K562 (cell line): ENCODE measurements around the gene MCC. TPM values are rescaled to one million over a fixed set of nuclear protein-coding genes. Genes with fewer than 3 reads are reported as not detected.

Experiments
- ATAC-seq: fragments of 200-7000 bp; cut with Tn5 transposase; 3 replicates; pipeline ENCODE4 v1.9.1; 2020; ENCODE audit warnings: moderate library complexity
- BruUV-seq: library from RNA; stranded (reverse); fragments of 400-500 nt; replicated peaks from 2 replicates; lab custom pipeline; 2021; lab: Mats Ljungman, UMichigan
- CTCF ChIA-PET: fragments of 300-600 bp; formaldehyde crosslinking; extraction: SDS; loops from one replicate; lab custom pipeline; 2021; ENCODE audit warnings: low intra/inter-chr PET ratio; lab: Yijun Ruan, JAX
- POLR2A ChIA-PET: fragments of 300-600, 350-650 bp; sonication (Branson Sonifier 250); formaldehyde crosslinking; extraction: SDS; loops from one replicate; lab custom pipeline; 2021; ENCODE audit warnings: antibody characterized with exemption, inconsistent platforms; lab: Yijun Ruan, JAX
- DNase-seq, 4 experiments: peaks; one replicate each; pipeline versions ENCODE4 v3.0.0 to v3.0.0-alpha.2; 2011 to 2018; ENCODE audit warnings: low spot score in 3 of 4, mixed read lengths in 3 of 4; ENCODE audit errors: extremely low read depth in 1 of 4
- FAIRE-seq: peaks from 2 replicates; lab custom pipeline; 2011; peaks lifted over from hg19 to GRCh38; lab: Jason Lieb, UNC
- H2AFZ ChIP-seq: 2 replicates; pipeline ENCODE4 v1.6.0; 2011; ENCODE audit warnings: low read depth, low read length, control low read depth, inconsistent platforms
- H3K27ac ChIP-seq: fragments of 200-600 bp; 3 replicates; pipeline ENCODE4 v1.8.0; 2011; ENCODE audit warnings: low read depth, mild to moderate bottlenecking, control low read depth, inconsistent platforms, low read length, moderate library complexity, mixed read lengths; ENCODE audit errors: extremely low read depth
- H3K27me3 ChIP-seq, 2 experiments: fragments of 300-600 bp in 1 of 2; 2 replicates in 1 of 2; 3 replicates in 1 of 2; pipeline versions ENCODE4 v1.6.0 to v1.8.0; 2011; ENCODE audit warnings: inconsistent platforms in 2 of 2, low read length in 2 of 2, mild to moderate bottlenecking in 1 of 2, mixed read lengths in 1 of 2, moderate library complexity in 1 of 2; ENCODE audit not compliant: control insufficient read depth in 2 of 2, insufficient read depth in 2 of 2
- H3K36me3 ChIP-seq: fragments of 300-600 bp; 3 replicates; pipeline ENCODE4 v1.8.0; 2011; ENCODE audit warnings: mild to moderate bottlenecking, low read length, inconsistent platforms; ENCODE audit not compliant: control insufficient read depth, insufficient read depth
- H3K4me1 ChIP-seq, 2 experiments: fragments of 200-600 bp in 1 of 2; replicated peaks in 1 of 2; 2 replicates in 1 of 2; 3 replicates in 1 of 2; pipeline versions ENCODE4 v1.5.1 to v1.8.0; 2011; ENCODE audit warnings: inconsistent platforms in 2 of 2, low read length in 2 of 2, mild to moderate bottlenecking in 1 of 2, mixed read lengths in 1 of 2, moderate library complexity in 1 of 2; ENCODE audit not compliant: control insufficient read depth in 2 of 2, insufficient read depth in 2 of 2
- H3K4me2 ChIP-seq: 2 replicates; pipeline ENCODE4 v1.6.1; 2011; ENCODE audit warnings: low read length, control low read depth, inconsistent platforms, mixed read lengths; ENCODE audit not compliant: insufficient read depth
- H3K4me3 ChIP-seq: fragments of 200-600 bp; sonication (generic), shearing (Covaris generic); 2 replicates; pipeline ENCODE4 v1.5.1; 2016; ENCODE audit warnings: control low read depth, inconsistent platforms
- H3K79me2 ChIP-seq: fragments of 200-600 bp; 3 replicates; pipeline ENCODE4 v1.8.0; 2011; ENCODE audit warnings: low read length, inconsistent platforms; ENCODE audit not compliant: control insufficient read depth, insufficient read depth
- H3K9ac ChIP-seq, 2 experiments: 2 replicates each; pipeline versions ENCODE4 v1.6.0 to v1.6.1; 2011; ENCODE audit warnings: low read depth in 2 of 2, low read length in 2 of 2, control low read depth in 1 of 2, inconsistent platforms in 1 of 2, mild to moderate bottlenecking in 1 of 2, mixed read lengths in 1 of 2; ENCODE audit not compliant: insufficient read depth in 1 of 2
- H3K9me1 ChIP-seq: one replicate; pipeline ENCODE4 v1.6.0; 2011; ENCODE audit warnings: inconsistent platforms, mild to moderate bottlenecking, low read length, moderate library complexity; ENCODE audit not compliant: control insufficient read depth, insufficient read depth
- H3K9me3 ChIP-seq: replicated peaks from 2 replicates; pipeline ENCODE4 v1.5.1; 2011; ENCODE audit warnings: low read depth, low read length, inconsistent platforms; ENCODE audit not compliant: control insufficient read depth, insufficient read depth
- H4K20me1 ChIP-seq: replicated peaks from 2 replicates; pipeline ENCODE4 v1.6.1; 2011; ENCODE audit warnings: low read length, inconsistent platforms, mixed read lengths; ENCODE audit not compliant: control insufficient read depth, insufficient read depth
- ARNT ChIP-seq, 2 experiments: fragments of 450-650 bp; IDR thresholded peaks; 2 replicates each; pipeline ENCODE4 v1.6.1; 2016; ENCODE audit warnings: mild to moderate bottlenecking in 1 of 2
- CBFA2T3 ChIP-seq: fragments of 450-650 bp; IDR thresholded peaks from 2 replicates; pipeline ENCODE4 v1.6.1; 2017
- CHD1 ChIP-seq: fragments of 200-600 bp; sonication (generic); IDR thresholded peaks from one replicate; pipeline ENCODE4 v1.6.1; 2012; ENCODE audit warnings: mild to moderate bottlenecking, moderate library complexity, low read length, inconsistent platforms
- CREM ChIP-seq: IDR thresholded peaks from 2 replicates; pipeline ENCODE4 v1.6.1; 2014; ENCODE audit warnings: antibody characterized with exemption, low read depth
- CXXC5 ChIP-seq: fragments of 250-450 bp; sonication (Bioruptor Pico); IDR thresholded peaks from 2 replicates; pipeline ENCODE4 v1.8.0; 2022; ENCODE audit warnings: inconsistent platforms, mild to moderate bottlenecking, moderate library complexity
- DPF2 ChIP-seq: fragments of 450-650 bp; IDR thresholded peaks from 2 replicates; pipeline ENCODE4 v1.6.1; 2016
- EZH2 ChIP-seq: IDR thresholded peaks from 2 replicates; pipeline ENCODE4 v1.6.1; 2012; ENCODE audit warnings: low read depth, mild to moderate bottlenecking, inconsistent platforms, low read length, borderline replicate concordance
- GATAD2B ChIP-seq: fragments of 450-650 bp; IDR thresholded peaks from 2 replicates; pipeline ENCODE4 v1.6.1; 2017; ENCODE audit warnings: mild to moderate bottlenecking, borderline replicate concordance
- HMG20A ChIP-seq: fragments of 450-650 bp; formaldehyde crosslinking; conservative IDR thresholded peaks from 2 replicates; pipeline ENCODE4 v1.4.0; 2020; ENCODE audit warnings: mild to moderate bottlenecking, mixed read lengths
- KDM1A ChIP-seq, 2 experiments: fragments of 450-650 bp; IDR thresholded peaks; 2 replicates each; pipeline ENCODE4 v1.6.1; 2016; ENCODE audit warnings: mild to moderate bottlenecking in 2 of 2
- MTA2 ChIP-seq: fragments of 450-650 bp; IDR thresholded peaks from 2 replicates; pipeline ENCODE4 v1.6.1; 2016; ENCODE audit warnings: low read depth
- NRF1 ChIP-seq, 2 experiments: fragments of 450-650 bp; IDR thresholded peaks in 1 of 2; conservative IDR thresholded peaks in 1 of 2; 2 replicates each; pipeline ENCODE4 v1.6.1; 2014; ENCODE audit warnings: mild to moderate bottlenecking in 2 of 2
- SMARCA4 ChIP-seq: fragments of 450-650 bp; IDR thresholded peaks from 2 replicates; pipeline ENCODE4 v1.6.1; 2016
- SMARCC2 ChIP-seq: fragments of 450-650 bp; IDR thresholded peaks from 2 replicates; pipeline ENCODE4 v1.6.1; 2017; ENCODE audit warnings: antibody characterized with exemption, moderate library complexity, mild to moderate bottlenecking, low read depth
- TCF3 ChIP-seq: sonication (generic); formaldehyde crosslinking; IDR thresholded peaks from 2 replicates; pipeline ENCODE4 v1.4.0; 2020; ENCODE audit warnings: mild to moderate bottlenecking, missing genetic modification reagents
- TEAD4 ChIP-seq, 2 experiments: sonication (generic) in 1 of 2; formaldehyde crosslinking in 1 of 2; IDR thresholded peaks; 2 replicates each; pipeline versions ENCODE4 v1.6.1 to v1.8.0; 2012 to 2022; ENCODE audit warnings: borderline replicate concordance in 1 of 2, inconsistent platforms in 1 of 2, low read length in 1 of 2, mild to moderate bottlenecking in 1 of 2, missing genetic modification reagents in 1 of 2
- ZFX ChIP-seq: sonication (generic); formaldehyde crosslinking; IDR thresholded peaks from 2 replicates; pipeline ENCODE4 v1.8.0; 2022; ENCODE audit warnings: mild to moderate bottlenecking, missing genetic modification reagents, moderate library complexity
- WGBS: fragments of 100-300 bp; shearing (Covaris generic); methylation state at CpG from one replicate; pipeline ENCODE4 v1.1.6; 2016; ENCODE audit warnings: low coverage, mixed read lengths; ENCODE audit not compliant: insufficient coverage; ENCODE audit errors: missing lambda C conversion rate; 5-methylcytosine and 5-hydroxymethylcytosine counted together
- in situ Hi-C: fragments of 300-500 bp; cut with MboI; formaldehyde crosslinking; loops from 4 replicates; pipeline ENCODE4 v1.15.0; 2018; ENCODE audit warnings: inconsistent platforms, mixed read lengths
- intact Hi-C: fragments of 100-400 bp; cut with micrococcal nuclease; formaldehyde crosslinking; loops from 2 replicates; pipeline ENCODE4 v1.14.2; 2022
- polyA plus RNA-seq, 8 experiments: library from polyadenylated mRNA; depleted of rRNA in 4 of 8; stranded (reverse) in 5 of 8; unstranded in 3 of 8; fragments of >200 nt; fragmentation: Nextera tagmentation in 2 of 8; fragmentation: Illumina TruSeq in 1 of 8; extraction: Ambion mirVana in 2 of 8; extraction: Trizol in 1 of 8; gene quantifications; 2 replicates each; pipeline versions ENCODE4 v1.2.1 to v1.2.3, GENCODE V29; 2011 to 2014; ENCODE audit warnings: inconsistent platforms in 1 of 8, missing spikeins in 1 of 8
- total RNA-seq, 7 experiments: library from RNA; depleted of rRNA in 6 of 7; stranded (reverse); fragments of >200 nt in 6 of 7; fragmentation: Illumina TruSeq in 2 of 7; extraction: Trizol in 2 of 7; gene quantifications; 2 replicates each; pipeline versions ENCODE4 v1.2.1 to v1.2.3, GENCODE V29; 2011 to 2021; ENCODE audit warnings: low replicate concordance in 1 of 7
- TF ChIP-seq, protein P1 (sequence below), 2 experiments: IDR thresholded peaks; 2 replicates each; pipeline ENCODE4 v1.6.1; 2011; ENCODE audit warnings: borderline replicate concordance in 1 of 2, control low read depth in 1 of 2, low read depth in 1 of 2, low read length in 1 of 2, mild to moderate bottlenecking in 1 of 2, mixed read lengths in 1 of 2, moderate library complexity in 1 of 2; ENCODE audit not compliant: insufficient read depth in 1 of 2, insufficient read length in 1 of 2, poor library complexity in 1 of 2, severe bottlenecking in 1 of 2; ENCODE audit errors: extremely low read depth in 1 of 2
- TF ChIP-seq, protein P2 (sequence below), 2 experiments: fragments of 450-650 bp; conservative IDR thresholded peaks; 2 replicates each; pipeline ENCODE4 v1.6.1; 2017; ENCODE audit warnings: mild to moderate bottlenecking in 2 of 2, moderate library complexity in 2 of 2

The MCC gene
- total and polyA plus RNA-seq, 9 of the 15 experiments (the other 6 are each of a cell fraction or from before 2014, with no cell fraction given), result 0.04 to 0.24 (median 0.06) TPM; not detected in 1

- H4K20me1 ChIP-seq, result peaks cover 4% of the 10 kb centered on the region
- DNase-seq, result peak in 2 of 4 experiments; percentile 68 to 77
- ChIA-PET POLR2A (interaction anchor here (0.7 to 1.4 kb wide), 5 partner anchors 8 to 76 kb away, joined by 4 to 6 read pairs (median 6); no protein-coding TSS in a partner anchor), CTCF (no interaction called here)
- H3K36me3 ChIP-seq, result peaks cover 39% of the 10 kb centered on the region
- in situ Hi-C loops, result no loop called here
- no peaks in the 10 kb centered on the region for H3K9me1 ChIP-seq
- no peak overlapping the region for H2AFZ ChIP-seq
- ATAC-seq, result peak; percentile 61
- H3K27ac ChIP-seq, result peak overlapping the region; percentile 86
- H3K4me3 ChIP-seq, result peak overlapping the region; percentile 64
- H3K79me2 ChIP-seq, result peaks cover 82% of the 10 kb centered on the region
- no peaks in the 10 kb centered on the region for H3K9me3 ChIP-seq
- peak overlapping the region; percentile 75 for H3K4me2 ChIP-seq
- H3K4me1 ChIP-seq, result peaks cover 9 to 21% of the 10 kb centered on the region in 2 experiments
- 0% methylated on average over 3 of the region's 3 CpGs for WGBS
- no peaks in the 10 kb centered on the region for H3K27me3 ChIP-seq
- BruUV-seq, result no TSS peak
- FAIRE-seq, result no peak
- H3K9ac ChIP-seq, result peak overlapping the region in 1 of 2 experiments; percentile 88; a peak in 2 of 4 replicates
- intact Hi-C loops, result loop anchor here (1.0 to 10.0 kb wide), 5 partner anchors 63 to 425 kb away; partner anchors contain the start of gene SRP19
- peak; percentile 42 for TF ChIP-seq CXXC5 (CRISPR knock-in tag)
- peak; percentile 25; the same call in 1 of the 2 replicates for TF ChIP-seq MTA2
- no peak for TF ChIP-seq HMG20A (CRISPR knock-in tag)
- TF ChIP-seq CHD1, result no peak
- TF ChIP-seq CBFA2T3, result peak; percentile 53
- TF ChIP-seq ARNT (IDR thresholded peaks at IDR 0.05), result 0 out of 4 replicates have a peak, but pooled peaks of 1 of the 2 experiments have one; percentile 64
- peak; percentile 25; the same call in 1 of the 2 replicates for TF ChIP-seq SMARCC2
- 0 out of 2 replicates have a peak, but pooled peaks have one; percentile 11 for TF ChIP-seq CREM
- TF ChIP-seq EZH2, result no peak
- peak; percentile 69 for TF ChIP-seq SMARCA4
- TF ChIP-seq NRF1 (conservative IDR thresholded peaks at IDR 0.05 in 1 of 2, IDR thresholded peaks at IDR 0.05 in 1 of 2), result 0 out of 4 replicates have a peak, but pooled peaks have one; percentile 16 to 17
- no peak for TF ChIP-seq ZFX
- TF ChIP-seq, protein P1, sequence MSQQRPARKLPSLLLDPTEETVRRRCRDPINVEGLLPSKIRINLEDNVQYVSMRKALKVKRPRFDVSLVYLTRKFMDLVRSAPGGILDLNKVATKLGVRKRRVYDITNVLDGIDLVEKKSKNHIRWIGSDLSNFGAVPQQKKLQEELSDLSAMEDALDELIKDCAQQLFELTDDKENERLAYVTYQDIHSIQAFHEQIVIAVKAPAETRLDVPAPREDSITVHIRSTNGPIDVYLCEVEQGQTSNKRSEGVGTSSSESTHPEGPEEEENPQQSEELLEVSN (IDR thresholded peaks at IDR 0.05; ENCODE audit: borderline replicate concordance in 1 of 2, extremely low read depth in 1 of 2, insufficient read depth in 1 of 2, insufficient read length in 1 of 2, low read depth in 1 of 2, low read length in 1 of 2, poor library complexity in 1 of 2, severe bottlenecking in 1 of 2), result no peak
- TF ChIP-seq KDM1A (IDR thresholded peaks at IDR 0.05), result 0 out of 4 replicates have a peak, but pooled peaks of 1 of the 2 experiments have one; percentile 10
- TF ChIP-seq TCF3 (CRISPR knock-in tag), result peak; percentile 41
- TF ChIP-seq, protein P2, sequence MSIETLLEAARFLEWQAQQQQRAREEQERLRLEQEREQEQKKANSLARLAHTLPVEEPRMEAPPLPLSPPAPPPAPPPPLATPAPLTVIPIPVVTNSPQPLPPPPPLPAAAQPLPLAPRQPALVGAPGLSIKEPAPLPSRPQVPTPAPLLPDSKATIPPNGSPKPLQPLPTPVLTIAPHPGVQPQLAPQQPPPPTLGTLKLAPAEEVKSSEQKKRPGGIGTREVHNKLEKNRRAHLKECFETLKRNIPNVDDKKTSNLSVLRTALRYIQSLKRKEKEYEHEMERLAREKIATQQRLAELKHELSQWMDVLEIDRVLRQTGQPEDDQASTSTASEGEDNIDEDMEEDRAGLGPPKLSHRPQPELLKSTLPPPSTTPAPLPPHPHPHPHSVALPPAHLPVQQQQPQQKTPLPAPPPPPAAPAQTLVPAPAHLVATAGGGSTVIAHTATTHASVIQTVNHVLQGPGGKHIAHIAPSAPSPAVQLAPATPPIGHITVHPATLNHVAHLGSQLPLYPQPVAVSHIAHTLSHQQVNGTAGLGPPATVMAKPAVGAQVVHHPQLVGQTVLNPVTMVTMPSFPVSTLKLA (conservative IDR thresholded peaks at IDR 0.05), result 0 out of 4 replicates have a peak, but pooled peaks of 1 of the 2 experiments have one; percentile 22
- TF ChIP-seq GATAD2B, result peak; percentile 26; the same call in 1 of the 2 replicates
- TF ChIP-seq TEAD4 (IDR thresholded peaks at IDR 0.05; ENCODE audit: low read length), result peak; percentile 70
- no peak for TF ChIP-seq TEAD4 (CRISPR knock-in tag; IDR thresholded peaks at IDR 0.05; ENCODE audit: borderline replicate concordance)
- TF ChIP-seq DPF2, result peak; percentile 86
Measured at GRCh38 chr5:112979723-112980122, 508.5 kb downstream of the MCC start.
